H7 (cell line): ENCODE data around the gene DLK2. TPM values are rescaled to one million over a fixed set of nuclear protein-coding genes. Genes with fewer than 3 reads are reported as not detected.
"Not testable (repeated sequence)": the region's sequence is repeated elsewhere in the genome, so short reads cannot be mapped to it uniquely, and the experiment has no call there.

Experiments used
- DNase-seq: peaks from one replicate; pipeline ENCODE4 v3.0.0; 2012
- H3K27me3 ChIP-seq: 2 replicates; pipeline ENCODE4 v1.6.0; 2011; ENCODE audit warnings: mild to moderate bottlenecking, low read length; ENCODE audit not compliant: control insufficient read depth, insufficient read depth
- H3K36me3 ChIP-seq: replicated peaks from 2 replicates; pipeline ENCODE4 v1.5.1; 2011; ENCODE audit warnings: low read length; ENCODE audit not compliant: control insufficient read depth, insufficient read depth
- H3K4me3 ChIP-seq: 2 replicates; pipeline ENCODE4 v1.5.1; 2011; ENCODE audit warnings: low read depth, mild to moderate bottlenecking, control low read depth, low read length, moderate library complexity; ENCODE audit not compliant: insufficient read depth
- total RNA-seq: library from RNA; depleted of rRNA; stranded (reverse); fragments of >200 nt; shearing (Covaris generic); gene quantifications from 2 replicates; pipeline ENCODE4 v1.2.3, GENCODE V29; 2014

The DLK2 gene
- total RNA-seq, 1 experiment from 2014 or later: 0.42 TPM

DNA sequence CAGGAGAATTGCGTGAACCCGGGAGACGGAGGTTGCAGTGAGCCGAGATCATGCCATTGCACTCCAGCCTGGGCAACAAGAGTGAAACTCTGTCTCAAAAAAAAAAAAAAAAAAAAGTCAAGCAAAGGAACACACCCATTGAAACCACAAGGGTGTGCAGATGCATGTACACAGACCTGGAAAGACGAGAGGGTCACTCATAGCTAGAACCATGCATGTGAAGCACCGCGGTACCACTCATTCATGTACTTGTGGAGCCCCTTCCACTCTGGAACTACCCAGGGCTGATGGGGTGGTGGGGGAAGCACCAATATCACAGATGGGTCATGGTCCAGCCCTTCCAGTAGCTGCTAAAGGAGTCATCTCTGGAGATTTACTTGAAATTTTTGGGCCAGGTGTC is 14.6 kb upstream of the DLK2 start:
- Histone ChIP-seq H3K27me3 (no peaks in the 10 kb centered on the region), H3K4me3 (no peak overlapping the region), H3K36me3 (no peaks in the 10 kb centered on the region)
- DNase-seq: no peak

DNA sequence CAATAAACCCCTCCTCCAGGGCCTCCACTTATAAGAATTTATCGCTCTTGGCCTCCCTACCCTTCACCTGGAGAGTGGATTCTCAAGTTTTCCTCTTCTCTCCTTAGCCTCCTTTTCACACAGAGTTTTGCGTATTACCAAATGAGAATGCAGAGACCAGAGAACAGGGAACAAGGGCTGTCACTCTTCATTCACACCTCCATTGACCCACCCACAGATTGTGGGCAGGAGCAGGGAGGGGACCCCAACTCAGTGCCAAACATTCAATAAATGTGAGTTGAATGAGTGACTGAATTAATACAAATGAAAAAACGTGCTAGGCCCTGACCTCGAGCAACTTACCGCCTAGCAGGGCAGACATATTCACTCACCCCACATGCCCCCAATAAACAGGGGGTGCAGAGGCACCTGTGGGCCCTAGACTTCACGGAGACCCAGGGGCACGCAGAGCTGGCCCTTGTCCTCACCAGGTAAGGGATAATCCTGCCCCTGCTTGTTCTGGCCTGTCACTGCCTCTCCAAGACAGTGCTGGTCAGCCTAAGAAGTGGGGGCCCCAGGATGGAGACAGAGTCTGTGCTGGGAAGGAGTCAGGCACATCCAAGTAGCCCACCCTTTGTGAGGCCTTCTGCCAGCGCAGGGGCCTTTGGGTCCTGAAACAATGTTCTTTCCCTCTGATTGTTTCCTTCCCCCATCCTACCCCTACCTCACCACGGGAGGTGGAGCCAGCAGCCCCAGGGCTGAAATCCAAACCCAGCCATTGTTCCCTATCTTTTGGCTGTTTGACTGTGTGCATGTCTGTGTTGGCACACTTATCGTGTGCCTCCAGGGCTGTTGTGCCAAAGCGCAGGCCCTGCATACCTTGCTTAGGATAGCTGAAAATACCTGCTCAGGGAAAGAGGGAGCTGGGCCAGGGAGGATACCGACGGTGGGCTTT is 13.7 kb upstream of the DLK2 start:
- Histone ChIP-seq H3K36me3 (no peaks in the 10 kb centered on the region), H3K4me3 (no peak overlapping the region)
- no peak for DNase-seq

DNA sequence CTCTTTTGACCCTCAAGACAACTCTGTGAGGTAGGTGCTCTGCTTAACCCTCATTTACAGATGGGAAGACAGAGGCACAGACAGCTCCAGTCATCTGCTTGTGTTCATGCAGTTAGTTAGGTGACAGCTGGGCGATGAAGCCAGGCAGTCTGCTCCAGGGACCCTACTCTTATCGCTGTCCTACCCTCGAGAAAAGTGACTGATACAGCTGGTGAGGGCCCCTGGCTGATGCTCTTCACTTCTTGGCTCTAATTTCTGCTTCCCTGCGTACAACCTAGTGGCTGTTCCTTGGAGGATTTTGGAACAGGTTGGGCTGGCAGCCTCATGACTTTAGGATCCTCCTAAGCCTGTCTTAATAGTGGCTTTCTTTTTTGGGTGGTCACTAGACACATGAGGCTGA is 12.9 kb upstream of the DLK2 start:
- no peak for DNase-seq
- Histone ChIP-seq H3K27me3 (no peaks in the 10 kb centered on the region), H3K36me3 (no peaks in the 10 kb centered on the region), H3K4me3 (no peak overlapping the region)

More for the DNA sequence above, 13.7 kb upstream of the DLK2 start:
- no peaks in the 10 kb centered on the region for H3K27me3 ChIP-seq

DNA sequence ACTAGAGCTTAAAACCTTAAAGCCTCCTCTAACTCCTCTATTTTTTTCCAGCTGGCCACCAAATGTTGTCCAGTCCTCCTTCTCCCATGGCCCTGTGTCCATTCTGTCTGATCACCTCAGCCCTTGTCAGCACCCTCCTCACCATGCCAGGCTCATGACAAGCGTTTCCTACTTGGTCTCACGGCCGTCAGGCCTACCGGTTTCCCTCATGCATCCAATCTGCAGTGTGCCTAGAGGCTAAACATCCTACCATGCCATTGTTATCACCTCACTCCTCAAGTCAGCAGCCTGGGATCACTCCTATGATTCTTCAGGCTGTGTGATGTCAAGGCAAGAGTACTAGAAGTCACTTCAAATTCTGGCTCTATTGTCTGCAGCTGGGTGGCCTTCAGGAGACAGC is 12.4 kb upstream of the DLK2 start:
- no peak for DNase-seq
- H3K4me3 ChIP-seq: no peak overlapping the region
- no peaks in the 10 kb centered on the region for H3K27me3 ChIP-seq
- H3K36me3 ChIP-seq: no peaks in the 10 kb centered on the region

DNA sequence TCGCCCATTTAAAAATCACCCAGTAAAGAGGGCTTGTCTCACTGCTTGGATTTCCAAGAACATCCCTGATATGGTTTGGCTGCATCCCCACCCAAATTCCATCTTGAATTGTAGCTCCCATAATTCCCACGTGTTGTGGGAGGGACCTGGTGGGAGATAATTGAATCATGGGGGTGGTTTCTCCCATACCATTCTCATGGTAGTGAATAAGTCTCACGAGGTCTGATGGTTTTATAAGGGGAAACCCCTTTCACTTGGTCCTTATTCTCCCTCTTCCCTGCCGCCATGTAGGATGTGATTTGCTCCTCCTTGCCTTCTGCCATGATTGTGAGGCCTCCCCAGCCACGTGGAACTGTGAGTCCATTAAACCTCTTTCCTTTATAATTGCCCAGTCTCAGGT is 11.9 kb upstream of the DLK2 start:
- H3K36me3 ChIP-seq, H3K27me3 ChIP-seq, H3K4me3 ChIP-seq, DNase-seq: not testable (repeated sequence)

DNA sequence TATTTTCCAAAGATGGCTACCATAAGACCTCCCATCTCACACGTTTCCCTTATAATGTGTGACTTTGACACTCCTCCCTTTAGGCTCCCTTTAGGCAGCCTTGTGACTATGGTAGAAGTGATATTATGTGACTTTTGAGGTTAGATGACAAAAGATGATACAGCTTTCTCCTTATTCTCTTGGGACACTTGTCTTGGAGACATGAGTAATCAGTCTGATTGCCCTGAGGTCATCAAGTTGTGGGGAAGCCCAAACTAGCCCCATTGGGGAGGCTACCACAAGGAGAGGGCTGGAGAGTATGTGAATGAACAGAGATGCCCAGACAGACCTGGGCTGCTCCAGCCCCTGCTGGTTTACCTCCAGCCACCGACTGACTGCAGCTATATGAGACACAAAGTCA is 10.6 kb upstream of the DLK2 start:
- DNase-seq: no peak
- H3K36me3 ChIP-seq: no peaks in the 10 kb centered on the region
- no peak overlapping the region for H3K4me3 ChIP-seq
- H3K27me3 ChIP-seq: no peaks in the 10 kb centered on the region

DNA sequence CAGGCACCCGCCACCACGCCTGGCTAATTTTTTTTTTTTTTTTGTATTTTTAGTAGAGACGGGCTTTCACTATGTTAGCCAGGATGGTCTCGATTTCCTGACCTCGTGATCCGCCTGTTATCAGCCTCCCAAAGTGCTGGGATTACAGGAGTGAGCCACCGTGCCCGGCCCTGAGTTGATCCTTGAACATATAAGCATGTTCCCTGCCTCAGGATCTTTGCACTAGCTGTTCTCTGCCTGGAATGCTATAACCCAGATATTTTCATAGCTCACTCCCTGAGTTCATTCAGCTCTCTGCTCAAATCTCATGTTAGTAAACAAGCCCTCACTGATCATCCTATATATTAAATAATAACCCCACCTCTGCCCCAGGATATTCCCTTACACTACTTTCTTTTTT is 9.0 kb upstream of the DLK2 start:
- no peak for DNase-seq
- Histone ChIP-seq H3K27me3 (no peaks in the 10 kb centered on the region), H3K4me3 (no peak overlapping the region), H3K36me3 (no peaks in the 10 kb centered on the region)

DNA sequence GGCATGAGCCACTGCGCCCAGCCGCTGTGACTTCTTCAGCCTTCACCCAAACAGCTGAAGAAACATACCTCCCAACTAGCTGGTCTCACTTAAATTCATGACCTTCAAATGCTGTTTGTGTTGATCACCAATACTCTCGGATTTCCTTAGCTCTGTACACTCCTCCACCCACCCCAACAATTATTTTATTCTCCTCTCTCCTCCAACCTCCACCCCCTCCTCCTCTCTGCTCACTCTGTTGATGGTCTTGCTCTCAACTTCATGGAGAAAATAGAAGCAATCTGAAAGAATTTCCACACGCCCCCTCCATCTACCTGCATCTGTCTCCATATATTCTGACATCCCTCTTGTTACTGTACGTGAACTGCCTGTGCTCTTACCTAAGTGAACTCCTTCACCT is 6.6 kb upstream of the DLK2 start:
- DNase-seq: no peak
- Histone ChIP-seq H3K27me3 (peaks cover under 1% of the 10 kb centered on the region), H3K4me3 (no peak overlapping the region), H3K36me3 (no peaks in the 10 kb centered on the region)

DNA sequence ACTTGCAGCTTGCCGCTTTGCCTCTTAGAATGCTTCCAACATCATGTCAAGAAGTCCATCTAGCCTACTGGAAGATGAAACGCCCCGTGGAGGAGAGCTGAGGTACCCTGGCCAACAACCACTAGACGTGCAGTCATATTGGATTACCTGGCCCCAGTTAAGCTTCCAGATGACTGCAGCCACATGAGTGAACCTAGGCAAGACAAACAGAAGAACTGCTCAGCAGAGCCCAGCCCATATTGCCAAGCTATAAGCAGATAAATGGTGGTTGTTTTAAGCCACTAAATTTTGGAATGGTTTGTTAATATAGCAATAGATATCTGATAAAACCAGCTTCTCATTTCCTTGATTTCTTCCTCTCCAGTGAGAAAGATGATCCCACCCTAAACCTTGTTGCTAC is 4.7 kb upstream of the DLK2 start:
- Histone ChIP-seq H3K27me3 (peaks cover 17% of the 10 kb centered on the region), H3K4me3 (no peak overlapping the region), H3K36me3 (no peaks in the 10 kb centered on the region)
- DNase-seq: no peak

DNA sequence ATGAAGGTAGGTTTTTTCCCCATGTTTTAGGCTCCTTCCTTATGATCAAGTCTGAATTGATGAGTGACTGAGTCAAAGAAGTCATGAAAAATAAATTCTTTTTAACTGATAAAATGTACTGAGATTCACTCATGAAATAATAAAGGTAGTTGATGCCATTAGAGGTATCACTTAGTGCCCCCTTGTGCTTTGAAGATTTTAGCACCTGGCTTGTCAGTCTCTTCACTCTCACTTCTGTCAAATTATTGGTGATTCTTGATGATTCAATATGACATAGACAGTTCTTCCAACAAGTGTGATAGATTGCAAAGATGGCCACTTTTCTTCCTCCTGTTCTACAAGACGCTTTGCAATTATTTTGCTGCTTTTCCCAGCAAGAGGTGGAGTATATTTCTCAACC is 4.2 kb upstream of the DLK2 start:
- no peak for DNase-seq
- no peaks in the 10 kb centered on the region for H3K36me3 ChIP-seq
- H3K4me3 ChIP-seq: no peak overlapping the region
- H3K27me3 ChIP-seq: peaks cover 22% of the 10 kb centered on the region

DNA sequence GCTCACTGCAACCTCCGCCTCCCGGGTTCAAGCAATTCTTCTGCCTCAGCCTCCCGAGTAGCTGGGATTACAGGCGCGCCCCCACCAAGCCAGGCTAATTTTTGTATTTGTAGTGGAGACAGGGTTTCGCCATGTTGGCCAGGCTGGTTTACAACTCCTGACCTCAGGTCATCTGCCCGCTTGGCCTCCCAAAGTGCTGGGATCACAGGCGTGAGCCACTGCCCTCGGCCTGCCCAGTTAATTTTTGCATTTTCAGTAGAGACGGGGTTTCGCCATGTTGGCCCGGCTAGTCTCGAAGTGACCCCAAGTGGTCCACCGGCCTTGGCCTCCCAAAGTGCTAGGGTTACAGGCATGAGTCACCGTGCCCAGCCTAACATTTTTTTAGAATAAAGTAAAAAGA is 2.8 kb upstream of the DLK2 start:
- H3K27me3 ChIP-seq: peaks cover 22% of the 10 kb centered on the region
- not testable (repeated sequence) for DNase-seq, H3K36me3 ChIP-seq, H3K4me3 ChIP-seq

DNA sequence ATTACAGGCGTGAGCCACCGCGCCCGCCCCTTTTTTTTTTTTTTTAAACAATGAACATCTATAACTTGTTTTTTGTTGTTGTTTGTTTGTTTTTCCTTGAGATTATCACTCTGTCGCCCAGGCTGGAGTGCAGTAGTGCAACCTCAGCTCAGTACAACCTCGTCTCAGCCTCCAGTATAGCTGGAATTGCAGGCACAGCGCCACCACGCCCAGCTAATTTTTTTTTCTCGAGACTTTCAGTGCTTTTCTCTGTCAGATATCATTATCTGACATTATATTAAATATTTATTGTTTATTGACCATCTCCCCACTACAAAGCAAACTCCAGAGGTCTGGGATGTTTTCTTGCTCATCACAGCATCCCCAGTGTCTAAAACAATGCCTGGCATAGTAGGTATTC is 2.3 kb upstream of the DLK2 start:
- no peak overlapping the region for H3K4me3 ChIP-seq
- peak; percentile 29 for DNase-seq
- H3K36me3 ChIP-seq: no peaks in the 10 kb centered on the region
- peaks cover 22% of the 10 kb centered on the region for H3K27me3 ChIP-seq

DNA sequence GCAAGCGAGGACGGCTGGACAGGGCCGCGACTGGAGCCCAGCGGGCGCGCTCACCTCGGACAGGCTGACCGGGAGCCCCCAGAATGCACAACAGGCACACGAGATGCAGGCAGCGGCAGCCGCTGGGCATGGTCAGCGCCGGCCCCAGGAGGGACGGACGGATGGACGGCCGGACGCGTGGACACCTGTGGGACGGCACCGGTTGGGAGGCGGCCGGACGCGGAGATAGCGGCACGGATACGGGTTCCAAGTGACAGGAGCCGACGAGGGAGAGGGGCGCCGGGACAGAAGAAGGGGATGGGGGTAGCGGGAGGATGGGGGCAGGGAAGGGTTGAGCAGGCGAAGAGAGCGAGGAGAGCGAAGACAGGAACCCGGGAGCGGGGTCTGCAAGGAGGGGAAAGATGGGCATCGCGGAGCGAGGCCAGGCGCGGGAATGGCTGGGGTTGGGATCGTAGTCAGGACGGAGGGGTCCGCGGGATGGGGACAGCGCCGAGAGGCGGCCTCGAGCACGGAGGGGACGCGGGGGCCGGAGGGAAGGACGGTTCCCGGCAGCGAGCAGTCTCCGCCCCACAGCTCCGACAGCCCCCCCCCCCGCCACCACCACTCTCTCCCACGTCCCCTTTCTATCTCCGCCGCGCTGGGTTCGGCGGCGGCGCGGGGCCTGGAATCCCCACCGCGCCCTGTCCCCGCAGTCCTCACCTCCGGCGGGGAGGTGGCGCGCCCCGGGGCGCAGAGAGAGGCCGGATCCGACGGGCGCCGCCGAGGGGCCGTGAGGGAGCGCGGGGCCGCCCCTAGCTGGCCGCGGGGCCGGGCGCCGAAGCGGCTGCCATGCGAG is 435 bp downstream of the DLK2 start:
- Histone ChIP-seq H3K27me3 (peaks cover 22% of the 10 kb centered on the region), H3K4me3 (peak overlapping the region; percentile 49), H3K36me3 (no peaks in the 10 kb centered on the region; the same call in 1 of the 2 replicates)
- DNase-seq: peak; percentile 95

DNA sequence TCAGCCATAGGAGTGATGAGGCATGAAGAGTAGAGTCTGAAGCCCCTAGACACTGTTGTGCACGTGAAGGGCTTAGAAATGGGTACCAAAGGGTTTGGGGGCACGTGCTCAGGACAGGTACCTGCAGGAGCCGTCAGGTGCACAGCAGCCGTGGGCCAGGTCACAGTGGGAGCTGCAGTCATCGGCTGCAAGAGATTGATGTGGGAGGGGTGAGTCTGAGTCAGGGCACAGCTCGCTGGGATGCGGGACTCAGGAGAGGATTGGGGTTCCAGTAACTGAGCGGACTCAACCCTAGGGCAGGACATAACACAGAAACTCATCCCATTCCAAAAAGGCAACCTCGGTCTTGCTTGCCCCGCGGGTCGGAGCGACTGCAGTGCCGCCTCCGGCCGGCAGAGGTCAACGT is 1.1 kb downstream of the DLK2 start:
- DNase-seq: no peak
- Histone ChIP-seq H3K4me3 (no peak overlapping the region), H3K36me3 (peaks cover 2% of the 10 kb centered on the region), H3K27me3 (peaks cover 22% of the 10 kb centered on the region)

DNA sequence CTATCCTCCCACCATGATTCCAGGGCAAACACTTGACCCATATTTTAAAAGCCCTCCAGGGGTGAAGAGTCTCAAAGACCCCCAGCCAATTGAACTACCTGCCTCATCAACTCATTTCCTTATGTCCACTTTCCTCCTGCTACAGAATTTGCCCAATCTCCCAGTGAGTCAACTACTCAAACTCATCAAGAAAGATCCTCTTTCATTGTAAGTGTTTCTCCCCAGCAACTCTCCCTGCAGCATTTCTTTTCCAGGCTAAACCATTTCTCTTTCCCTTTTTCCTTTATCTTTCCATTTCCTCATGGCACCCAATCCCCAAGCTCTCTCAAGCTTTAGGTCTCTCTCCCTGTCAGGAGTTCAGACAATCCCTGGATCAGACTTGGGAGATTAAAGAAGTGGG is 1.5 kb downstream of the DLK2 start:
- Histone ChIP-seq H3K36me3 (peaks cover 4% of the 10 kb centered on the region), H3K27me3 (peaks cover 22% of the 10 kb centered on the region), H3K4me3 (no peak overlapping the region)
- peak; percentile 10 for DNase-seq
